Midbrain (tissue), 1 donor: Measurements from ENCODE around the gene LIMK2.
"Not testable (repeated sequence)": the region's sequence is repeated elsewhere in the genome, so short reads cannot be mapped to it uniquely, and the experiment has no call there.

Experiments
- DNase-seq: peaks from one replicate; lab custom pipeline; 2025; lab: John Stamatoyannopoulos, UW

The LIMK2 gene

DNA sequence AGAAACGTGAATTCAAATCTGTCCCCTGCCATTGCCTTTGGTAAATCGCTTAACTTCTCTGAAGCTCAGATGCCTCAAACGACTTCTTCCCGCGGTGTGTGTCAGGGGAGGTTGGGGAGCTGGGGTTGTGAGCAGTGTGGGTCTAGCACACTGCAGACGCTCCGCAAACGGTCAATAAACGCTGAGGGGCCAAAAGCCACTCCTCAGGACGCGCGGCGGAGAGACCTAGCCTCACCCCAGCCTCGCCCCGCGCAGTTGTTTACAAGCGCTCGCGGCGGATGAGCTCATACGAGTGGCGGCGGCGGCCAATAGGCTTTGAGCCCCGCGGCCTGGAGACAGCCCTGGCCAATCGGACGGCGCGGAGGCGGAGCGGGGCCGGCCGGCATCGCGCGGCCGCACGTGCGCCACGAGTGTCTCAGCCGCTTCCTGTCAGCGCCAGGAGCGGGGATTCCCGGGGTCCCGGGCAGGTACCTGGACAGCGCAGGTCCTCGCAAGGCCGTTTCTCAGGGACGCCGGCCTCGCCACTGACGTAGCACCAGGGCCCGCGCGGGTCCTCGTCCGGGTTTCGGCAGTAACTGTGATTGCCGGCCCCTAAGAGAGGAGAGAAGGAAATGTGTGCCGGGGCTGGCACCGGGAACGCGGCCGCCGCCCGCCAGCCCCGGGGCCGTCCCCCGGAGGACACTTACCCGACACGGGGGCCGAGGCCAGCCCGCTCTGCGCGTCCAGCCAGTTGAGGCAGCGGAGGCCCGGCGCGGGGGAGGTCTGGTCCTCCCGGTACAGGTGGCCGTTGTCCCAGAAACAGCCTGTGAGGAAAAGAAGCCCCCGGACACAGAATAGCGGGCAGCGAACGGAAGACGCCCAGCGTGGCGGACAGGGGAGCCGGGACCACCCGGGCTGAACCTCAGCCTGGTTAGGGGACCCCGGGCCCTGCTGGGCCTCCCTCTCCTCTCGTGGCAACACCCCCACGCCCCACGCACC lies 78.7 kb downstream of the LIMK2 start:
- DNase-seq = peak; percentile 95

DNA sequence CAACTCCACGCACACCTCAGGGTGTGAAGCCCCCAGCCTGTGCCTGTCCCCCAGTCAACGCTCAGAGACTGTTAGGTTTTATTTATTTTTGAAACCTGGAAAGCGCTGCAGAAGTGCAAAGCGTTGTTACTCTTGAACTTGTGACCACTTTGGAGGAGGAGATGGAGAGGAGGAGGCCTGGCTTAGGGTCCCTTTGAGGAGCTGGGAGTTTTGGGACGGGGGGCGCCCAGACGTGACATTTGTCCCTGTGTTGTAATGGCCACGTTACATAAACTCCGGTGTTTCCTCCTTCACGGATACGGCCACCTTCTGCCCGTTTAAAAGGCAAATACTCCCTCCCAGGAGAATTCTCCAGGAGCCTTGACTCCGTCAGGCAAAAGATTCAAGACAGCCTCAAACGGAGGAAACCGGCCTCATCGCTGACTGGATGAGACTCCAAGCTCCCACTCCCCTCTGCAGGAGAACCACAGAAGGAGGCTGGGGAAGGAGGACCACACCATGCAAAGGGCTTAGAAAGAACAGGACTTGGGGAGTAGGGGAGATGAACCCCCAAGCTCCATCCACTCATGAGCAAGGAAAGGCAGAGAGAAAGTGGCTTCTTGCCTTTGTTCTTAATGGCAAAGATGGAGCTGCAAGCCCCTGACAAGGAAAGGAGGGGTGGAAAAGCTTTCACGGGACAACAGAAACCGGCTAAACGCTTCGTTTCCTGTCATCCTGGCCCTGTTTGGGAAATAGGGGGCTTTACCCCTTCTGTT lies 79.6 kb downstream of the LIMK2 start:
- DNase-seq = peak; percentile 67

DNA sequence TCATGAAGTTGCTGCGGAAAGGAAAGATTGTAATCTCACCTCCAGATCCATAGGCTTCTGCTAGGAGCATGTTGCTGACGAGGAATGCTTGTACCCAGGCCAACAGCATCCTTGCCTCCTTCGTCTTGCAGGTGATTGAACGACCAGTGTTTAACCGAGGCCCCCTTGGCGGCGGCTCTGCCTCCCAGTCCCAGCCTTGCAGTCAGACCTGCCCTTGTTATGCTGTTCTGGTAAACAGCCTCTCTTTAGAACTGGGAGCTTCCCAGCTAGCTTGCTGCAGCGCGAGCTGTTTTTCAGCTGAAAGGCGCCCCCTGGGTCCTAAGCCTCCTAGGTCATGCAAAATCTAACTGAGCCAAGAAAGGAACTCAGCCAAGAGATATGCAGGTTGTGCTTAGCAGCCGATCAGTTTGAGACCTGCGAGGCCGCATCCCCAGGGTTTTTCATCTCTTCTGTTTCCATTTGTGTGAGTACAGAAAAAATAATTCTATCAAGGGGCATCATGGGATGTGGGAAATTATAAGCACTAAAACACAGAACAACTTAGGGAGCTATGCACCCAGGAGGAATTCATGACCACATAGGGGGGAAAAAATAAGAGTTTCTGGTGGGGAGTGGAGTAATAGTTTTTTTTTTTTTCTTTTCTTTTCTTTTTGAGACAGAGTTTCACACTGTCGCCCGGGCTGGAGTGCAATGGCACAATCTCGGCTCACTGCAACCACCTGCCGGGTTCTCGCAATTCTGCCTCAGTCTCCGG lies 80.3 kb downstream of the LIMK2 start, which contains the start of gene PIK3IP1:
Gene PIK3IP1, minus strand, starts transcription at position 253 of the 754 bp plus-strand sequence. Its CDS starts 144 bp downstream, at position 109.
- DNase-seq = peak; percentile 94

DNA sequence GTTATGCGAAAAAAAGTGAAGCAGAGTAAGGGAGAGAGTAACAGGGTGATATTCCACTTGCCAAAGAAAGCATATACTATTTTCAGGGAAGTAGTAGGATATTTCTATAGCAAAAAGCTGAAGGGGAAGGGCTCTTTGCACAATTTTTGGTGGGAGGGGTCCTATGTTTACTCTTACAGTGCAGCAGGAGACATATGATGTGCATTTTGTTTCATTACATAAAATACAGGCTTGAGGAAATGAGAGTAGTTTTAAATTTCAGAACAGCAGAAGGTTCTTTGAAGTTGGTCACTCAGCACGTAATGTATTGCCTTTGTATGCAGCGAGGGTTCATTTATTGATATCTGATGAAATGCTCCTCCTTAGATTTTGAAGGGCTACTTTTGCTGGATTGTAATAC lies 83.3 kb downstream of the LIMK2 start:
- DNase-seq = no peak

DNA sequence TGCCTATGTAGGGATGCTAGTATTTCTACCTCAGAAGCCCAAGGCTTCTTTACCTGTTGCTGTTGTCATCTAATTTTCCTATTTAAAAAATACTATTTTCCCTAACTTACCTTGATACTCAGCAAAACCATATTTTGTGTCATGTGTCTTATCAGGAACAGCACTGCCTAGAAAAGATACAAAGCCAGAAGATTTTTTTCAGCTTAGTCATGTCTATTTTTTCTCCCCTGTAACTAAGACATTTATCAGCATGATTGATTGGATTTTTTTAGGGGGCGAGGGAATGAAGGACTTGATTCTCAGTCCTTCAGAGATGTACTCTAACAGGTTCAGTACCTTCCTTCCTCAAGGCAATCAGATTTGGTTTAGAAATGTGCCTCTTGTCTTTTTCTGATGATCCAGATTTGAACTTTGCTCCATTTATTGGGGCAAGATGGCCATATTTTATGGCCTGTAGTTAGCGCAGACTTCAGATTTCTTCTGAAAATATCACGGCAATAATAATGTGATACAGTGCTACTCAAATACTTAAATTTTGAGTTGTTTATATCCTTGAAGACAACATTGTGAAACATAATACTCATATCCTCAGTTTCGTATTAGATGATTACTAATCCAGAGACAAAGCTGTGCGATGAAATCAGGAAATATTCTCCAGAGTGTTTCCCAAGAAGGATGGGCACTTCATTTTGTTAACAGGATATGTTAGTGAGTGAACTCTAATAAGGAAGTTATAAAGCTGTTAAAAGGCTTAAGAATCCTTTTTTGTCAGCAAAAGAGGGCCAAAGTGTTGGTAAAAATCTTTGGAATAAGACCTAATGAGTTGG lies 83.9 kb downstream of the LIMK2 start:
- DNase-seq = peak; percentile 15

DNA sequence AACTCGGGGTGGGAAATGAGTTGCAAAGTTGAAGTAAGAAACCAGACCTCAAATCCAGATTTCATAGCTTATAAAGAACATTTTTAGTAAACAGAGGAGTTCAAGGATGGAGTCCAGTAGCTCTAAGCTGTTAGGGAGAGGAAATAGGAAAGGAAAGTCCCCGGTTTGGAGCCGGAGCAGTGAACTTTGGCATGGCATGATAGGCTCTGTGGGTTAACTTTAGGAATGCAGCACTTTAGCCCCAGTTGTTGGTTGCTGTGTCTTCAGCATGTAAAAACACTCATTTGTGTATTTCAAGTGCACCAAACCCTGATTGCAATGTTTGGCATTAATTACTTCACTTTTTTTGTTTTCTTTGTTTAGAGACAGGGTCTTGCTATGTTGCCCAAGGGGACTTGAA lies 88.8 kb downstream of the LIMK2 start:
- DNase-seq = no peak

DNA sequence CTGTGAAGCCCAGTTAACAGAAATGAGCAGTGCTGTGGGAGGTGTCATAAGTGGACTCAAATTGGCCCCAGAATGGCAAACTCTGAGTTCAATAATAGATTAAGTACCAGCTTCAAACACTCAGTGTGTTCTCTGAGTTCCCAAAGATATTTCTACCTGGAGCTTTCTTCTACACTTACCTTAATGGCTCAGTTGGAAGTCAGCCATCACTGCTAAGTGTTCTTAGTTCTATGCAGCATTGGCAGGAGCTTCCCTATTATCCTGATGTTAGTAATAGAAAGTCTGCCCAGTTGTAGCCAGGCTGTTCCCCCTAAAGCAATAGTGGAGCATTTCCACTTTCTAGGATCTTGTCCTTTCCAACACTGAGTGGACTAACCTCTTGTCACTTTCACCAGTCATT lies 89.9 kb downstream of the LIMK2 start:
- no peak for DNase-seq

DNA sequence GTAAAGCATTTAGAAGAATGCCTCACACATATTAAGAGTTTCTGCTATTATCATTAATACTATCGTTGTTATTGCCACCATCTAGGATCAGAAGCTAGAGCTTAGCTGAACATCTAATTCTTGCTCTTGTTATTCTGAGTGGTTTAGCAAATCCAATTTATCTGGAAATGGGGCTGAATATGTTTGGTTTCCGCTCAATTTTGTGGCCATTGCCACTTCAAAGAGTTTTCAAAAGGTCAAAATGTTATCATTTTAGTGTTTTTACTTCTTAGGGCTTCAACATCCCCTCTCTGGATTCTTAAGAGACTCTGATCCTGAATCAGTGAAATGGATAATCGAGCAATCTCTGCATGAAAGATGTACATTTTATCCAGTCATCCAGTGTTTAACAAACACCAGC lies 90.4 kb downstream of the LIMK2 start:
- no peak for DNase-seq

DNA sequence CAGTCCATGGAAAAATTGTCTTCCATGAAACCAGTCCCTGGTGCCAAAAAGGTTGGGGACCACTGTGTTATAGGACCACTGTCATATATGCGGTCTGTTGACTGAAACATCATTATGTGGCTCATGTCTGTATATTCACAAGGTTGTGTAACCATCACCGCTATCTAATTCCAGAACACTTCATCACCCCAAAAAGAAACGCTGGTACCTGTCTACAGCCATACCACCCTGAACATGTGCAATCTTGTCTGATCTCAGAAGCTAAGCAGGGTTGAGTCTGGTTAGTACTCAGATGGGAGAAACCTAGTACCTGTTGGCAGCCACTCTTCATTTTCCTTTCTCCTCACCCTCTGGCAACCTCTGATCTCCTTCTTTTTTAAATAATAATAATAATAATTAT lies 93.1 kb downstream of the LIMK2 start:
- no peak for DNase-seq

DNA sequence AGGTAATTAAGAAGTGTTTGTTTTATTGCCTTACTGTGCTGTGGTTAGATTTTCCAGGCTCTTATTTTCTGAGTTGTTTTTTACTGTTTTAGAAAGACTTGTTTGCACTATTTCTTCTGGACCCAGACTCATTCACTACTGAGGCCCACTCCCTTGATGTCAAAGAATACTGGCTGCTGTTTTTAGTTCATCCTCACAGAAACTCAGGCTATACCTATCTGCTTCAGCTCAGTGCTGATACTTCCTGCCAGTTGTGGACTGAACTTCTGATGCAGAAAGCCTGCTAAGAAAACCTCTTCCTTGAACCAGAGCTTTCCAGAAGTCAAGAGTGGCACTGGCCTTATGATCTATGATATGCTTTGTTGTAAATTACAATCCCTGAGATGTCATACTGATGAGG lies 96.1 kb downstream of the LIMK2 start:
- DNase-seq = no peak

DNA sequence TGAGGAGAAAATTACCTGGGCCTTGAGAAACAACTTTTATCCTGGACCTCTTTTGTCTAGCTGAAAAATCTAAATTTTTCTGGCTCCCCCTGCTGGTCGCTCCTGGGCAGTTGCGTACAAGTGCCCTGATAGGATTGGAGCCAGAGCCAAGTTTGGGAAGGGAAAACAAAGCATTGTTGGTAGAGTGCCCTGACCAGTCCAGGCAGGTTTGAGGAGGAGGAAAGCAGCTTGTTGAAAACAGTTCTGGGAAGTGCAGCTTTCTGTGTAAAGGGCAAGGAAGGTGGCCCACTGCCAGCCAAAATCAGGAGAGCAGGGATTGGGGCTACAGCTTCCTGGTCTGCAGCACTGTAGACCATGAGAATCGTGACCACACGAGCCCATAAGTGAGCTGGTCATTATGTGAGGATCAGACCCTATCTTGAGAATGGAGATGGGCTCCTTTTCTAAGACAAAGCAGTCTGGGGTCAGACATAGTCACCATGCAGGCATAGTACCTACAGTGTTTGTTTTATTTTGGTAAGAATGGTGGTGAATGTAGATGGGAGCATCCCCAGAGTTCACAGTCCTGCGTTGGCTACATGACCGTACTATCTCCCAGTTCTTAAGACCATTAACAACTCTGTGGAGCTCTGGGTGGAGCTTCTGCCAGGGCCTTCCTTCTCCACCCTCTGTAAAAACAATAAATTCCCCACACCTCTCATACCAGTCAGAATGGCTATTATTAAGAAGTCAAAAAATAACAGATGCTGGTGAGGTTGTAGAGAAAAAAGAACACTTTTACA lies 101.5 kb downstream of the LIMK2 start:
- DNase-seq = peak; percentile 78

DNA sequence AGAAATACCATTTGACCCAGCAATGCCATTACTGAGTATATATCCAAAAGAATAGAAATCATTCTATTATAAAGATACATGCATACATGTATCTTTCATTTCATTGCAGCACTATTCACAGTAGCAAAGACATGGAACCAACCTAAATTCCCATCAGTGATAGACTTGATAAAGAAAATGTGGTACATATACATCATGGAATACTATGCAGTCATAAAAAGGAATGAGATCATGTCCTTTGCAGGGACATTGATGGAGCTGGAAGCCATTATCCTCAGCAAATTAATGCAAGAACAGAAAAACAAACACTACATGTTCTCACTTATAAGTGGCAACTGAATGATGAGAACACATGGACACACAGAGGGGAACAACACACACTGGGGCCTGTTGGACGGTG lies 102.1 kb downstream of the LIMK2 start:
- DNase-seq = not testable (repeated sequence)

DNA sequence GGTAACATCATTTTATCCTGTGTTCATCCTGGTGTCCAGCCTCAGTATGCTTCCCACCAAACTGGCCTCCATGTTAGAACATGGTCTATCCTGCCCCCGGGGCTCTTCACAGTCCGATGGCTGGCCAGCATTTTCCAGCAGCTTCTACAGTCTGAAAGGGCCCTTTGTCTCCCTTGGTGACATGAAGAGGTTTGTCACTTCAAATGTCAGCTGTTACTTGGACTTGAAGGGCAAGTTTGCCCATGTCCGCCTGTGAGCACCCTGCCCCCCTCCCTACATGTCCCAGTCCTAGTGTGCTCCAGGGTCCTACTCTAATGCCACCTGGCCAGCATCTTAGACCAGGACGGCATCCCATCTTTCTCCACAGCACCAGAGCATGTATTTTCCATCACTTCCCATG lies 109.3 kb downstream of the LIMK2 start:
- DNase-seq = peak; percentile 38

DNA sequence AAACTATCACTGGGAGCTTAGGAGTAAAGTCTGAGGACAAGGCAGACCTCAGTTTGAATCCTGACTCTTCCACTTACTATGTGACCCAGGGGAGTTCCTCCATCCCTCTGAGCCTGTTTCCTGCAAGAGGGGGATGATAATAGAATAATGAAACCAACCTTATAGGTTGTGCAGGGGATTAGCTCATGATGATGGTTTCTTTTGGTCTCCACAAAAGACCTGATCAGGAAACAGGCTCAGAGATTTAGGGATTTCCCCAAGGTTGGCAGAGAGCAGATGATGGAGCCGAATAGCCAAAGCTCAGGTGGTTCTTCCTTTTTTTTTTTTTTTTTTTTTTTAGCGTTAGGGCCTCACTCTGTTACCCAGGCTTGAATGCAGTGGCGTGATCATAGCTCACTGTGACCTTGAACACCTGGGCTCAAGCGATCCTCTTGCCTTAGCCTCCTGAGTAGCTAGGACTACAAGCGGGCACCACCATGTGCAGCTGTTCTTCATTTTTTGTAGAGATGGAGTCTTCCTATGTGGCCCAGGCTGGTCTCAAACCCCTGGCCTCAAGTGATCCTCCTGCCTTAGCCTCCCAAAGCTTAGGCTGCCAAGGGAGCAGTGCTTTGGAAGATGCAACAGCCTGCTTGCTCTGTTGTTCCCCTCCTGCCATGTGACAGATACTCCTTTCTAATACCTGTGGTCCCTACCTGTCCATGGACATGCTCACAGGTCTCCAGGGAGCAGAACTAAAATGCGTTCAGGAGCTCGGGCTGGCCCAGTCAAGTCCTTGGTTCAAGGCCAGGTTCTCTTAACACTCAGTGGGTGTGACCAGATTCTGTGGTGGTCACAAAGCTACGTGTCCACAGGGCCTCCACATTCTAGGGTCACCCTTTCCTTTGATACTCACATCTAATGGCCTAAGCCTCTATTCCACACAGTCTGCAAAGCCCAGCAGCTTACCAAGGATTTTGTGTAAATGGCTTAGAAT lies 111.8 kb downstream of the LIMK2 start:
- no peak for DNase-seq

DNA sequence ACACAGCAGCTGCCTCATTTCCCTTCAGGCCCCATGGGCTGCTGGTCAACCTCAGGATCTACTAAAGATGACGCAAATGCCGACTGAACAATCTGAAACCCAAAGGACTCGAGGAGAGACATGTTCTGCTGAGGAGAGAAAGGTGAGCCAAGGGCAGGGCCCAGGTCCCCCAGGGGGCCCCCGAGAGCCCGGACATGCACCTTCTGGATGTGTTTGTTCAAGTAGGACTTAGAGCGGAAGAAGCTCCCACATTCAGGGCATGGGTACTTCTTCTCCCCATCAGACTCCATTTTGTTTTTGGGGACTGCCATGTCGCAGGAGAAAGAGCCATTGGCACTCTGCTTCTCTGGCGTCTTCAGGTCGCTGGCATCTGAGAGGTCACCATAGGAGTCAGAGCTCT lies 114.8 kb downstream of the LIMK2 start:
- no peak for DNase-seq

DNA sequence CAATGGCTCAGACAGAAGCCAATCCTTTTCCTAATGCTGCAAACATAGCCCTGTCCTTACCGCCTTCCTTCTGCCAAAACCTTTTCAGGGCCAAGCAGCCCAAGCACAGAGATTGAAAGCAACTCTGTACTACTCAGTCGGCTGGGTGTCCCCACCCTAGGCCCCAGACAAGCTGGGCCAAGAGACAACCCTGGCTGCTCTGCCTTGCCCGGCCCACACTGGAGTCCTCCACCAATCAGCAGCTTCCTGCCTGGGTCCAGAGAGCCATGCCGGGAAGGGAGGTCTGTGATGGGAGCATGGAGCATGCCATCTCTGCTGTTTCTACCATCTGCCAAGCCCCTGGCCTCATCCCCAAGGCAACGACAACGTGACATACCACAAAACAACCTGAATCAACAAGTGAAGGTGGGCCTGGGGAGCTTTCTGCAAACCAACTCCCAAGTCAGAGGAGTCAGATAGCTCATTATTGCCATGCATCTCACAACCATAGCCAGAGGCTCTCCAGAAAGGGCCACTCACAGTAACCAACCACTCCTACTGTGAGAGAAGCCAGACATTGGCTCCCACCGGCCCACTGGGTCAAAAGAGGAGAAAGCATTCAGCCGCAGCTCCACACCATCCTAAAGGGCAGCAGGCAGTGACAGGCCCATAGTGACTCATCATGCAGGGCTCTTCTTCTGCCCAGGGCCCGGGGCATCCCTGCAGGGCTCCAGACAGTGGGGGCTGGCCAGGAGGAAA lies 115.9 kb downstream of the LIMK2 start:
- no peak for DNase-seq

DNA sequence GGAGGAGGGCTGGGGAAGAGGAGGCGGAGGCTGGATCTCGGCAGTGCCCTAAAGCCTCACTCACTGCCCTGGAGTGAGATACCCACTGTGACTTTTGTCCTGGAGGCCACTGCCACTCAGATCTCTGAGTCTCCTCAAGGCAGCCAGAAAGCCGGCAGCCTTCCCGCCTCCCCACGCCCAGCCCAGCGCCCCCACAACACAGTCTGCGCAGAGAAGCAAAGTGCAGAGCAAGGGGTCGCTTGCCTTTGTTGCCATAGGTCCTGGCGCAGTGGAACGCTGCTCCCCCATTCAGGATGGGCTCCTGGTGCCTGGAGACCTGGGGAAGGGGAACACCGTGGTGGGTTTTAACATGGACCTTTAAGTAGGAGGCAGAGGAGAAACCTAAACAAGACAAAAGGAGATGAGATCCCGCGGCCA lies 116.5 kb downstream of the LIMK2 start:
- no peak for DNase-seq

DNA sequence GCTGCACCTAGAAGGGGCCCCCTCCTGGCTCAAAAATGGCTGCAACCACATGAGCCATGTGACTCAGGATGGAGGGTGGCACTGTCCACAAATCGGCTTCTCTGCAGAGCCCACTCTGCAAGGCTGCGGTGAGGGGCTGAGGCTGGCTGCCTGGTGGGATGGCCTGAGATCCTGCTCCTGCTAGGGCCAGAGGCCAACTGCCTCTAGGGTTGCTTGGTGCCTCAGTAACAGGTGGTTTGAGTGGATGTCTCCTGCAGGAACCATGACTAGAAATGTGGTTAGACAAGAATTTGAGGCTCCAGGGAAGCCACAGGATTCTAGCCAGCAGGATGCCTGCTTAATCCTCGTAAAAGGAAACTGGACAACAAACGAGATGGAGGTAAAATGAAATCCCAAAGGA lies 116.9 kb downstream of the LIMK2 start:
- no peak for DNase-seq
